ENCODE results near the gene GHSR.

GHSR gene

GRCh38 chr3:172396400-172396799, 51.9 kb downstream of the GHSR start:
- H3K9me3 Mint-ChIP-seq, result peaks cover 17% of the 10 kb centered on the region
- TF ChIP-seq CTCF (IDR thresholded peaks at IDR 0.05), result no peak
- peaks cover 68% of the 10 kb centered on the region for H3K36me3 Mint-ChIP-seq (ENCODE audit: low read depth)
- no peak overlapping the region for H3K4me3 Mint-ChIP-seq
- H3K27me3 Mint-ChIP-seq (ENCODE audit: low read depth, poor library complexity), result no peaks in the 10 kb centered on the region
- H3K27ac Mint-ChIP-seq, result no peak overlapping the region
- no peaks in the 10 kb centered on the region for H3K4me1 Mint-ChIP-seq
- no peak for DNase-seq

- peaks cover 13% of the 10 kb centered on the region for H3K9me3 Mint-ChIP-seq
- H3K4me1 Mint-ChIP-seq, result no peaks in the 10 kb centered on the region
- no peaks in the 10 kb centered on the region for H3K27me3 Mint-ChIP-seq (ENCODE audit: low read depth, poor library complexity)
- H3K27ac Mint-ChIP-seq, result no peak overlapping the region
- DNase-seq, result no peak
- no peak overlapping the region for H3K4me3 Mint-ChIP-seq
- TF ChIP-seq CTCF (IDR thresholded peaks at IDR 0.05), result no peak
- H3K36me3 Mint-ChIP-seq (ENCODE audit: low read depth), result peaks cover 60% of the 10 kb centered on the region
These were observed 53.6 kb downstream of the GHSR start for GRCh38 chr3:172394692-172395091.

Measured in nephron progenitor cell (in vitro differentiated cells).